NCI-H187 (cell line): ENCODE results near the gene CREBBP.

Source experiments
- DNase-seq, 2 experiments: peaks; one replicate each; lab custom pipeline; 2025; lab: John Stamatoyannopoulos, UW

Gene CREBBP

GRCh38 chr16:3736116-3736515 is 144.4 kb downstream of the CREBBP start:
- DNase-seq = no peak

- DNase-seq = no peak
Observed at GRCh38 chr16:3735541-3735940, 145.0 kb downstream of the CREBBP start.

- no peak for DNase-seq
Observed at GRCh38 chr16:3734758-3735221, 145.7 kb downstream of the CREBBP start.

GRCh38 chr16:3734084-3734757 is 146.3 kb downstream of the CREBBP start:
- DNase-seq = no peak

GRCh38 chr16:3732171-3732570 is 148.3 kb downstream of the CREBBP start:
- no peak for DNase-seq

GRCh38 chr16:3731126-3731935 is 149.2 kb downstream of the CREBBP start:
- DNase-seq = no peak

- no peak for DNase-seq
Observed at GRCh38 chr16:3730161-3731125, 150.1 kb downstream of the CREBBP start.

GRCh38 chr16:3729161-3730112 is 151.1 kb downstream of the CREBBP start:
- no peak for DNase-seq

GRCh38 chr16:3728424-3729160 is 151.9 kb downstream of the CREBBP start:
- no peak for DNase-seq

- no peak for DNase-seq
Observed at GRCh38 chr16:3727806-3728381, 152.6 kb downstream of the CREBBP start.

GRCh38 chr16:3726021-3726687 is 154.4 kb downstream of the CREBBP start:
- no peak for DNase-seq

GRCh38 chr16:3725276-3725675 is 155.2 kb downstream of the CREBBP start:
- DNase-seq = no peak

- no peak for DNase-seq
Observed at GRCh38 chr16:3722508-3722907, 158.0 kb downstream of the CREBBP start.

- no peak for DNase-seq
Observed at GRCh38 chr16:3720418-3720817, 160.1 kb downstream of the CREBBP start.

GRCh38 chr16:3718628-3719027 is 161.9 kb downstream of the CREBBP start:
- DNase-seq = no peak

- DNase-seq = no peak
Observed at GRCh38 chr16:3718019-3718391, 162.5 kb downstream of the CREBBP start.

- DNase-seq = peak; percentile 4 to 30
Observed at GRCh38 chr16:3717235-3718018, 163.1 kb downstream of the CREBBP start, which contains the start of gene TRAP1. Gene TRAP1, minus strand, starts transcription at chr16:3717524. Its CDS starts 16 bp downstream, at chr16:3717508.

GRCh38 chr16:3716831-3717234 is 163.7 kb downstream of the CREBBP start:
- no peak for DNase-seq
